ENCODE results near the gene ACAN.

DNA sequence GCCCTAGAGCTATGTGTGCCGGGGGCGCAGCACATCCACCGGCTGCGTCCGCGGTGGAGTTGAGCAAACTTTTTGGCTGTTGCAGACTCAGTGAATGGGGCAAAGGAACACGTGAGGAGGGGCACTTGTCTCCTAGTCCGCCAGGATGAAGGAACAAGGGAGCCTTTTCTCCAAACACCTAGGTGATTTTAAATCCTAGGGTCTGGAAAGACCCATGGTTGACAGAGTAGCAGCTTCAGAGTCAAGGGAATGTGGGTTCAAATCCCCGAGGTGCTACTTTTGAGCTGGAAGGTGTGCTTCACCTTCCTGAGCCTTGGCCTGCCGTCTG, 648 bp downstream of the ACAN start:
- TF ChIP-seq, protein P1, sequence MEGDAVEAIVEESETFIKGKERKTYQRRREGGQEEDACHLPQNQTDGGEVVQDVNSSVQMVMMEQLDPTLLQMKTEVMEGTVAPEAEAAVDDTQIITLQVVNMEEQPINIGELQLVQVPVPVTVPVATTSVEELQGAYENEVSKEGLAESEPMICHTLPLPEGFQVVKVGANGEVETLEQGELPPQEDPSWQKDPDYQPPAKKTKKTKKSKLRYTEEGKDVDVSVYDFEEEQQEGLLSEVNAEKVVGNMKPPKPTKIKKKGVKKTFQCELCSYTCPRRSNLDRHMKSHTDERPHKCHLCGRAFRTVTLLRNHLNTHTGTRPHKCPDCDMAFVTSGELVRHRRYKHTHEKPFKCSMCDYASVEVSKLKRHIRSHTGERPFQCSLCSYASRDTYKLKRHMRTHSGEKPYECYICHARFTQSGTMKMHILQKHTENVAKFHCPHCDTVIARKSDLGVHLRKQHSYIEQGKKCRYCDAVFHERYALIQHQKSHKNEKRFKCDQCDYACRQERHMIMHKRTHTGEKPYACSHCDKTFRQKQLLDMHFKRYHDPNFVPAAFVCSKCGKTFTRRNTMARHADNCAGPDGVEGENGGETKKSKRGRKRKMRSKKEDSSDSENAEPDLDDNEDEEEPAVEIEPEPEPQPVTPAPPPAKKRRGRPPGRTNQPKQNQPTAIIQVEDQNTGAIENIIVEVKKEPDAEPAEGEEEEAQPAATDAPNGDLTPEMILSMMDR (IDR thresholded peaks at IDR 0.05), result no peak
- no peak for TF ChIP-seq POLR2A (IDR thresholded peaks at IDR 0.05)
- TF ChIP-seq POLR2AphosphoS5 (IDR thresholded peaks at IDR 0.05), result no peak
- no peak for TF ChIP-seq EP300 (IDR thresholded peaks at IDR 0.05)

All from stomach (tissue), 4 donors.